GDM1 (cell line): ENCODE results near the gene FAM163A.

Experiments
- DNase-seq: peaks from one replicate; lab custom pipeline; 2025; lab: John Stamatoyannopoulos, UW

Gene FAM163A

DNA sequence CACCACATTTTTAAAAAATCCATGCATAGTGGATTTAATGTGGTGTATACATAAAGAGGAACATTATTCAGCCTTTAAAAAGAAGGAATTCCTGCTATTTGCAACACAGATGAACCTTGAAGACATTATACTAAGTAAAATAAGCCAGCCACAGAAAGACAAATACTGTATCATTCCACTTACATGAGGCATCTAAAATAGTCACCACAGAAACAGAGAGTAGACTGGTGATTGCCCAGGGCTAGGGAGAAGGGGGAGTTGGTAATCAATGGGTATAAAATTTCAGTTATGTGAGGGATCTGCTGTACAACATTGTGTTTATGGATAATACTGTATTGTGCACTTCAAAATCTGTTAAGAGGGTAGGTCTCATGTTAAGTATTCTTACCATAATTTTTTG lies 10.0 kb downstream of the FAM163A start:
- no peak for DNase-seq

DNA sequence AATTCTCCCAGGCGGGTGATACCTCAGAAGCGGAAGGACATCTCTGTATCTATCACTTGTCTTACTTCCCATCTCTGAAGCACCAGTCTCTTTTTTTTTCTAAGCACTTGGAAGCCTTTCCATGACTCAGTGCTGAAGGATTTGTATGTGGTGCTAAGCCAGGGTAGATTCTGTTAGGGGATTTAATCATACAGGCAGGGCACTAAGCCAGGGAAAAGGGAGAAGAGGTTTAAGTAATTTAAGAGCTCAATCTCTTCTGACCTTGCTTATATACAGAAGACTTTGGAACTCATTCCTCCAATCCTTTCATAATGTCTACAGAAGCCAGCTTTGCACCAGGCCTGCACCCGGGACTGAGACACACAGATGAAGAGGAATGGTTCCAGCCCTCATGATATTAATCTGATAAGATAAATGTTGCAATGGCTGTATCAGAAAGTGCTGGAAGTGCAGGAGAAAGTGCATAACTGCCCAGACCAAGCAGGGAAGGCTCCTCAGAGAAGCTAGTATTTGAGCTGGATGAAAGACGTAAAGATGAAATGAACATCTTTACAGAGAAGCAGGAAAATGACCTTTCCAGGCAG lies 11.0 kb downstream of the FAM163A start:
- no peak for DNase-seq

GRCh38 chr1:179757933-179758332 lies 14.8 kb downstream of the FAM163A start:
- no peak for DNase-seq

GRCh38 chr1:179760521-179760920 lies 17.4 kb downstream of the FAM163A start:
- no peak for DNase-seq

- DNase-seq, result no peak
Measured at GRCh38 chr1:179761296-179761695, 18.2 kb downstream of the FAM163A start.

- no peak for DNase-seq
Measured at GRCh38 chr1:179761846-179762640, 19.0 kb downstream of the FAM163A start.

GRCh38 chr1:179767177-179767581 lies 24.1 kb downstream of the FAM163A start:
- DNase-seq, result no peak

DNA sequence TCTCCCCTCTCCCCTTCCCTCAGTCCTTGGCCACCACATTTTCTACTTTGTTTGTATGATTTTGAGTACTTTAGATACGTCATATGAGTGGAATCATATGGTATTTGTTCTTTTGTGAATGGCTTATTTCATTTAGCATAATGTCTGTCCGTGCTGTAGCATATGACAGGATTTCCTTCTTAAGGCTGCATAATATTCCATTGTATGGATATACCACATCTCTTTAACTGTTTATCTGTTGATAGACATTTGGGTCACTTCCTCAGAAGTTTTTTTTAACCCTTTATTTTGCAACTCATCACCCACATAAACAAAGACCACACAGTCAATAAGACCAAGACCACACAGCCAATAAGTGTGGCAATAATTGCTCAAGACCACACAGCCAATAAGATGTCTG lies 24.9 kb downstream of the FAM163A start:
- DNase-seq, result no peak

DNA sequence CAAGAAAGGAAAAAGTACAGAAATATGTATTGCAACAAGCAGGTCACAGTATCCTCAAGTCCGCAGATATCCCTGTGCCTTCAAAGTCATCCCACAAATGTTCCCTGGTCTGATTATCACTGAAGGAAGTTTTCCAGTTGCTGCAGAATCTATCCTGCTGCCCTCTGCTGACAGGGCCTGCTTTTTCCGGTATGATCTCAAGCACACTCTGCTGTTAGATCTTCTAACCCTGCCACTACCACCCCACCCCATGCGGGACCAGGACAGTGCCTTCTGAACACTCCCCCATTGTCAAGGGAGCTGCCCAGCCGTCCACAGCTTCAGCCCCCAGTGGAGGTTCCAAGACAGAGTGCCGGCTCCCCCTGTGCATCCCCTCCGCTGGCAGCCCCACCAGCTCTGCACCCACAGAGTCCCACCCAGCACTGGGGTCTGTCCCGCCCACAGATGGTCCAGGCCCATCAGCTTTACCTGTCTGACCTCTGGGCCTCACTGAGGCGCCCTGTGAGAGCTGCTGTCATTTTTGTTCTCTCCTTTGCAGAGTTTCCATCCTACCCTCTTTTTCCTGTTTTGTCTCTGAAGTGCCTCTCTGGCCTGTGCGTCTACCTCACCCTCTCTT lies 27.9 kb downstream of the FAM163A start:
- no peak for DNase-seq

- no peak for DNase-seq
Measured at GRCh38 chr1:179773264-179773663, 30.2 kb downstream of the FAM163A start.

DNA sequence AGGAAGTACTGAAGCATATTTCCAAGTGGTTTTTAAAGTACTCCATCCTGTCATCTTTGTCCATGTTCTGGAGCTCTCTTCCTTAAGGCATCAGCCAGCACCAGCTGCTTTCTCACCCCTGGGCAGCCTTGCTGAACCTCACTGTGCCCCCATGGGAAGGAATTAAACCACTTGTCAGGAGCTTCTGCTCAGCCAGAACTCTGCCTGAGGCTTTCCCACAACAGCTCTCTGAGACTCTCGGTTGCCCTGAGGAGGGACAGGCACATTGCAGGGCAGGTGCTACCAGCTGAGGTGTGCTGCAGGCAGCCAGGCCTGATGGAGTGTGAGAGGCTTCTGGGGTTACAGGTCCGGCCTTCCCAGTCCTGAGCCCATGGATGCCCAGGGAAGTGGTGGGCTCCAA lies 30.9 kb downstream of the FAM163A start:
- DNase-seq, result no peak

DNA sequence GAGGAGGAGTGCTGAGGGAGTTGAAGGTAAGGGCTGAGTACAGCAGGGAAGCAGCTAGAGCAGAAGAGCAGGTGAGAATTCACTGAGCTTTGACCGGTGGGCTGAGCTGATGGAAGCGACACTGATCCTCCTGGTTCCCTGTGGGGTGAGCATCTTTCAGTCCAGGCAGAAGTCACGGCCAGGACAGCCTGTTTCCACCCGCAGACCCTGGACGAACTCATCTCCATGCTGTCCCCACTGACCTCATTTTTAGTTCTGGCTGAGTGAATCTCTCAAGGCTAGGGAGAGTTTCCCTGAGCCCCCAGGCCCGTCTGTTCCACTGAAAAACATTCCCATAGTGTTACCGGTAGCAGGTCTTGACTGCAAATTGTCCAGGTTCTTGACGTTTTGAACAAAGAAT lies 31.5 kb downstream of the FAM163A start:
- no peak for DNase-seq

- DNase-seq, result no peak
Measured at GRCh38 chr1:179775009-179775408, 31.9 kb downstream of the FAM163A start.

GRCh38 chr1:179776831-179777230 lies 33.7 kb downstream of the FAM163A start:
- DNase-seq, result no peak

GRCh38 chr1:179777731-179778130 lies 34.6 kb downstream of the FAM163A start:
- no peak for DNase-seq

- DNase-seq, result no peak
Measured at GRCh38 chr1:179779645-179780272, 36.7 kb downstream of the FAM163A start.

DNA sequence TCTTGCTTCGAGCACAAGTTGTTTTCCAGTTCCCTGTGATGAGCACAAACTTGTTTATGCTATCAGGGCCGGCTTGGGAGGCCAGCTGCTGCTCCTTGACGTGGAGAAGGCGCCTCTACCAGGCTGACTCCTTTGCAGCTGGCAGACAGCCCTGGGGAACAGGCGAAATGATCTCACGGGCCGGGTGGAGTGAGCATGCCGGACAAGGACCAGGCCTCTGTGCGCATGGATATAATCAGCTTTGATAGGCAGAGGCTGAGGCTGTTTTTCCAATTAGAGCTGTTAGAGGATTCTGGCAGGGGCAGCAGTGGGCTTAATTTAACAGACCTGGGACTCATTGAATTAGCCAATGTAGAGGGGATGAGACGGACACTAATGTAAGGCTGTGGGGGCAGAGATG lies 38.9 kb downstream of the FAM163A start:
- no peak for DNase-seq

DNA sequence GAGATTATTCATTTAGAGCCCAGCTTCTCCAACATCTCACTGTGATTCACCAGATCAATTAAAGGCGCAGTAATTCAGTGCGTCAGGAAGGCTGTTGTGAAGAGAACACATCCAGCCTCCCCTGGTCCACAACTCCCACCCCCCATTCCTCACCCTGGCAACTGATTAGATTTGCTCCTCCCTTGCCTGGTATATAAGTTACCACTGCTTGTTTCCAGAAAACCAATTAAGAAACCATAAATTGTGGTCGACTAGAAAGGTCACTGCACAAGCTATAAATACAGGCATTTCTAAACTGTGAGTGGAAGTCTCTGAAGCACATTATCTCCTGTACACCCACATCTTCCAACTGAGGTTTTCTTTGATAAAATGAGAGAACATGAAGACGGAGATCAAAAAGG lies 41.9 kb downstream of the FAM163A start:
- no peak for DNase-seq

GRCh38 chr1:179785728-179786127 lies 42.6 kb downstream of the FAM163A start:
- no peak for DNase-seq

- no peak for DNase-seq
Measured at GRCh38 chr1:179786815-179787685, 44.0 kb downstream of the FAM163A start.

DNA sequence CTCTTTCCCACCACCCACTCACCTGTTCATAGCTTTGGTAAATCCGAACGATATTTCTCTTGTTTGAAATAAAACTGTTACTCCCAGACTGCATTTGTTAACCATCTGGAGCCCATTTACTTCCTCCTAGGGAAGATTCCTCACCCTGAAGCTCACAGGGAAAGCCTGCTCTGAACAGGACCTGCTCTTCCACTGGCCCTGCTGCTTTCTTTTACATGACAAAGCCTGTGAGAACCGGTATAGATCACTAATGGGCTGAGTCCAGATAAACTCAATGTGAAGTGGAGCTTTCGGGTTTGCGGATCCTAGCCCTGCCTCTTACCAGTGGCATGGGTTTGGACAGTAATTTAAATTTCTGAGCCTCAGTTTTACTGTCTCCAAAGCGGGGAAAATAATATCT lies 45.2 kb downstream of the FAM163A start:
- DNase-seq, result no peak

GRCh38 chr1:179793281-179793680 lies 50.2 kb downstream of the FAM163A start:
- no peak for DNase-seq
